Neutrophil (primary cell): ENCODE results near the gene FANCE.

Experiments
- H3K27ac ChIP-seq: fragments of 200-600 bp; sonication (generic); 2 replicates; pipeline ENCODE4 v1.5.1; 2016; ENCODE audit warnings: mild to moderate bottlenecking, moderate library complexity
- H3K27me3 ChIP-seq: fragments of 200-600 bp; sonication (generic); 2 replicates; pipeline ENCODE4 v1.6.0; 2016; ENCODE audit warnings: mild to moderate bottlenecking
- H3K36me3 ChIP-seq: fragments of 200-600 bp; sonication (generic); 2 replicates; pipeline ENCODE4 v1.5.1; 2017
- H3K4me1 ChIP-seq, 2 experiments: fragments of 200-600 bp in 1 of 2; sonication (generic) in 1 of 2; 1 replicate in 1 of 2; 2 replicates in 1 of 2; pipeline versions ENCODE4 v1.5.1 to v1.6.1; 2013 to 2016; ENCODE audit warnings: low read depth in 1 of 2, low read length in 1 of 2, mild to moderate bottlenecking in 1 of 2, moderate library complexity in 1 of 2; ENCODE audit not compliant: control insufficient read depth in 1 of 2, insufficient read depth in 1 of 2
- H3K4me3 ChIP-seq, 2 experiments: fragments of 200-600 bp in 1 of 2; sonication (generic) in 1 of 2; 1 replicate in 1 of 2; 2 replicates in 1 of 2; pipeline ENCODE4 v1.5.1; 2013 to 2016; ENCODE audit warnings: low read depth in 1 of 2, low read length in 1 of 2, mild to moderate bottlenecking in 1 of 2, moderate library complexity in 1 of 2
- H3K9me3 ChIP-seq: fragments of 200-600 bp; sonication (generic); 2 replicates; pipeline ENCODE4 v1.5.1; 2016
- CTCF ChIP-seq: fragments of 200-600 bp; sonication (generic); IDR thresholded peaks from 2 replicates; pipeline ENCODE4 v1.5.1; 2016; ENCODE audit warnings: antibody characterized with exemption

The FANCE gene

GRCh38 chr6:35426074-35426473, 26.1 kb upstream of the FANCE start:
- TF ChIP-seq CTCF, result no peak
- H3K27ac ChIP-seq, result peak overlapping the region; percentile 38
- no peaks in the 10 kb centered on the region for H3K27me3 ChIP-seq
- peaks cover 25% of the 10 kb centered on the region for H3K36me3 ChIP-seq
- peaks cover 0 to 11% of the 10 kb centered on the region in 2 experiments for H3K4me1 ChIP-seq
- peaks cover 16% of the 10 kb centered on the region for H3K9me3 ChIP-seq
- no peak overlapping the region for H3K4me3 ChIP-seq

GRCh38 chr6:35427435-35427834, 24.7 kb upstream of the FANCE start:
- Histone ChIP-seq H3K27me3 (no peaks in the 10 kb centered on the region), H3K4me1 (peaks cover 0 to 11% of the 10 kb centered on the region in 2 experiments), H3K4me3 (no peak overlapping the region), H3K9me3 (peaks cover 16% of the 10 kb centered on the region), H3K36me3 (peaks cover 16% of the 10 kb centered on the region), H3K27ac (no peak overlapping the region)
- TF ChIP-seq CTCF, result no peak

GRCh38 chr6:35427851-35428321, 24.3 kb upstream of the FANCE start:
- H3K27me3 ChIP-seq, result no peaks in the 10 kb centered on the region
- H3K27ac ChIP-seq, result no peak overlapping the region
- peaks cover 16% of the 10 kb centered on the region for H3K9me3 ChIP-seq
- peaks cover 0 to 11% of the 10 kb centered on the region in 2 experiments for H3K4me1 ChIP-seq
- no peak for TF ChIP-seq CTCF
- peaks cover 14% of the 10 kb centered on the region for H3K36me3 ChIP-seq
- H3K4me3 ChIP-seq, result no peak overlapping the region

GRCh38 chr6:35428421-35429149, 23.6 kb upstream of the FANCE start:
- Histone ChIP-seq H3K27me3 (no peaks in the 10 kb centered on the region), H3K4me3 (no peak overlapping the region), H3K4me1 (peaks cover 0 to 11% of the 10 kb centered on the region in 2 experiments), H3K36me3 (peaks cover 14% of the 10 kb centered on the region), H3K9me3 (peaks cover 16% of the 10 kb centered on the region), H3K27ac (no peak overlapping the region)
- no peak for TF ChIP-seq CTCF

GRCh38 chr6:35429463-35429862, 22.7 kb upstream of the FANCE start:
- H3K9me3 ChIP-seq, result peaks cover 16% of the 10 kb centered on the region
- no peaks in the 10 kb centered on the region for H3K27me3 ChIP-seq
- H3K27ac ChIP-seq, result no peak overlapping the region
- no peak for TF ChIP-seq CTCF
- H3K4me3 ChIP-seq, result no peak overlapping the region
- peaks cover 6% of the 10 kb centered on the region for H3K36me3 ChIP-seq
- H3K4me1 ChIP-seq, result peaks cover 0 to 11% of the 10 kb centered on the region in 2 experiments
